CD4-positive, alpha-beta T cell treated with Interleukin-6 for 4 hours (primary cell): ENCODE measurements around the gene WNT5A.

ENCODE experiments used
- DNase-seq: peaks from one replicate; pipeline ENCODE4 v3.0.0-alpha.2; 2020; ENCODE audit warnings: mixed read lengths

WNT5A gene

GRCh38 chr3:55480911-55481743 lies 6.0 kb downstream of the WNT5A start:
- no peak for DNase-seq

DNA sequence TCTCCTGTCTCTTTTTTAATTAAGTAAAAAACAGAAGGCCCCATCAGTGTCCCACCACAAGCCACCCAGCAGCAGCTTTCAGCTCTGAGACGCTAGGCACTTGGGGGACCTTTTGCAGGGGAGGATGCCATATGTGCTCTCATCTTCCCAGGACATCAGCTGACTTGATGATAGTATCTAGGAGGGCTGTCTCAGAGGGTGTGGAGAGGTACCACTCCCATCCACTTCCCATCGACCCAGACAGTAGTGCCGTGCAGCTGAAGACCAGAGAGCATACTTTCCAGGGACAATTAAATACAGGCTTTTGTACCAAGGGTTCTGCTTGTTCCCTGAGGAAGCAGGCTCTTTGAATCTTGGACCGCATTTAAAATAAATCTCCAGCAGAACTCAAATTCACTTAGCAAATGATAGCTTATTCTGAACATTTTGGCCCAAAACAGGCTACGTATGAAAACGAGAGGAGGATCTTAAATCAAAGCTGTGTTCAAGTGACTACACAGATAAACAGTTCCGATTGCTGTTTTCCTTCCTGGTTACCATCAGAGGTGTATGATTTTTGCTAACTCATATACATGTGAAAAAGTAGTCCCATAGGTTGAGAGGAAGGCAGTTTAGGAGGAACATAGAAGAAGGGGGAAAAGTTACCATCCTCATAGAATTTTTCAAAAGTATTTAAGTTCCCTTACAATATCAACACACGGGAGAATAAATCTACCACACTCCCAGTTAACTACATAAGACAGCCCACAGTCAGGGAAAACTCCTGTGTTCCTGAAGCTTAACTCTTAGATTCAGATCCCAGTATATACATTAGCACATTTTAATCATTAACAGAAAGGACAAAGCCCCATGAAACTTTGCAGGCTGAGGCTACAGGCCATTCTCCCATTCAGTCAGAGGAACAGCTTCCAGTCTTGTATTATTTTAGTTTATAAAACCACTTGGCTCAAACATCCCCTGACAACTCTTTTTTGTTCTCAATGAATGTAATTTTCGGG lies 9.5 kb downstream of the WNT5A start:
- DNase-seq: no peak

GRCh38 chr3:55476515-55476914 lies 10.6 kb downstream of the WNT5A start:
- DNase-seq: no peak

DNA sequence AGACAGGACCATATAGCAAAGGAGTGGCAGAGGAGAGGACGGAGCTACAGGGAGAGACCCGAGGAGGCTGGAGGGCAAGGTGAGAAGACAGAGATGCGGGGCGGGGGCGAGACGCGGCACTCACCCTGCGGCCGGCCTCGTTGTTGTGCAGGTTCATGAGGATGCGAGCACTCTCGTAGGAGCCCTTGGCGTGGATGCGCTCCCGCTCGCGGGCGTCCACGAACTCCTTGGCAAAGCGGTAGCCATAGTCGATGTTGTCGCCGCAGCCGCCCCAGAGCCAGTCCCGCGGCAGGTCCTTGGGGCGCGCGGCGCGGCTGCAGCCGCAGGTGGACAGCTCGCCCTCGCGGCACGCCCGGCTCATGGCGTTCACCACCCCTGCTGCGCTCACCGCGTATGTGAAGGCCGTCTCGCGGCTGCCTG lies 12.9 kb downstream of the WNT5A start:
- no peak for DNase-seq

- no peak for DNase-seq
Observed at GRCh38 chr3:55473788-55474187, 13.3 kb downstream of the WNT5A start.

GRCh38 chr3:55471522-55472280 lies 15.4 kb downstream of the WNT5A start:
- no peak for DNase-seq

- no peak for DNase-seq
Observed at GRCh38 chr3:55471084-55471483, 16.0 kb downstream of the WNT5A start.

DNA sequence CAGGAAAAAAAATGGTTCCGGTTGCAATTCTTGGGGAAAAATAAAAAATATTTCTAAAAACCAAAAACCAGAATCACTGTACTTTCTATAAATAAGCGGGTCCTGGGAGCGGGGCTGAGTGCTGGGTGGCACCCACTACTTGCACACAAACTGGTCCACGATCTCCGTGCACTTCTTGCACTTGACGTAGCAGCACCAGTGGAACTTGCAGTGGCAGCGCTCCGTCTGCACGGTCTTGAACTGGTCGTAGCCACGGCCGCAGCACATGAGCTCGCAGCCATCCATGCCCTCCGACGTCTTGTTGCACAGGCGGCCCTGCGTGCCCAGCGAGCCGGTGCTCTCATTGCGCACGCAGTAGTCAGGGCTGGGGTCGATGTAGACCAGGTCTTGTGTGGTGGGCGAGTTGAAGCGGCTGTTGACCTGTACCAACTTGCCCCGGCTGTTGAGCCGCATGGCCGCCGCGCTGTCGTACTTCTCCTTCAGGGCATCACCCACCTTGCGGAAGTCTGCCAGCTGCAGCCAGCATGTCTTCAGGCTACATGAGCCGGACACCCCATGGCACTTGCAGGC lies 17.1 kb downstream of the WNT5A start:
- DNase-seq: no peak

DNA sequence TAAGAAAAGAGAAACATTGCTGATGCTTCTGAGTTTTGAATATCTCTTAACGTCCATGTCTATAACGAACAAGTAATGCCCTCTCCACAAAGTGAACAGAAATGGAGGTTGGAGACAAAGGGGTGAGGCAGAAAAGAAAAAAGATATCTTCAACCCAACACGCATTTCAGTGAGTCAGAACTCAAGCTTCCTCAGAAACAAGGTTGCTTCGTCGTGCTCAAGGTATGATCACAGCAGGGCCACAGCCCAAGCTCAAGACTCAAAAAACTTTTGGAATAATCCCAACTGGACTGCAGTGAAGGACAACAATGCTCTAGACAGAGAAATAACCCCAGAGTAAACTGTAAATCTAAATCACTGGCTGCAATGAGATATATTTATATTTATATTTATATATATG lies 18.9 kb downstream of the WNT5A start:
- DNase-seq: no peak

- no peak for DNase-seq
Observed at GRCh38 chr3:55467099-55467498, 20.0 kb downstream of the WNT5A start.

GRCh38 chr3:55466526-55466925 lies 20.6 kb downstream of the WNT5A start:
- DNase-seq: no peak

DNA sequence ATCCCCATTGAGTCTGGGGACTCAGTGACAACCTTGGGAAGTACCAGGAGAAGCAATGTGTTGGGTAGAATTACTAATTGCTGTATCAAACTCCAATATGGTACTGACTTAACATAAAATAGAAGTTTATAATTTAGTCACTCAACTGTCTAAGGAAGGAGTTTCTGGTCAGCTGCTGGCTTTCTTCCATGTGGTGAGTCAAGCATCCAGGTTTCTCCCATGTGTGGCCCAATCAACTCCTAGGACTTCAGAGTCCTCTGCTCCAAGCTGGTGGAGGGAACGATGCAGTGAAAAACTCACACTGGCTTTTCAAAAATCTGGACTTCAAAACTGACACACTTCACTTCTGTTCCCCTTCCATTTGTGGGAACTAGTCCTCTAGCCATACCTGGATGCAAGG lies 25.2 kb downstream of the WNT5A start:
- no peak for DNase-seq

- no peak for DNase-seq
Observed at GRCh38 chr3:55459838-55460237, 27.3 kb downstream of the WNT5A start.

- no peak for DNase-seq
Observed at GRCh38 chr3:55458181-55458790, 28.8 kb downstream of the WNT5A start.

GRCh38 chr3:55455915-55456314 lies 31.2 kb downstream of the WNT5A start:
- no peak for DNase-seq

DNA sequence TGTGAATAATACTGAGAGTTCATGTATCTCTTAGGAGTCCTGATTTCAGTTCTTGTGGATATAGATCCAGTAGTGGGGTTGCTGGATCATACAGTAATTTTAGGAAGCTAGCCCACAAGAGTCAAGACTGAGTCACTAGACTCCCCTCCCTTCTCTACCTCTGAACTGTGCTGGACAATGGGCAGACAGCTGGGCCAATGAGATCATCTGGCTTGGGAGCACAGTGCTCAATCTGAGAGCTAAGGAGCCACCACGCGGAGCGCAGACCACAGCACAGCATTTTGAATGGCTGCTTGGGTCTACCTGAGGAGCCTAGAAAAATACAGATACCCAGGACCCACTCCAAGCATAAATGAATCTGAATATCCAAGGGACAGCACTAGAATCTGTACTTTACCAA lies 32.5 kb downstream of the WNT5A start:
- no peak for DNase-seq

DNA sequence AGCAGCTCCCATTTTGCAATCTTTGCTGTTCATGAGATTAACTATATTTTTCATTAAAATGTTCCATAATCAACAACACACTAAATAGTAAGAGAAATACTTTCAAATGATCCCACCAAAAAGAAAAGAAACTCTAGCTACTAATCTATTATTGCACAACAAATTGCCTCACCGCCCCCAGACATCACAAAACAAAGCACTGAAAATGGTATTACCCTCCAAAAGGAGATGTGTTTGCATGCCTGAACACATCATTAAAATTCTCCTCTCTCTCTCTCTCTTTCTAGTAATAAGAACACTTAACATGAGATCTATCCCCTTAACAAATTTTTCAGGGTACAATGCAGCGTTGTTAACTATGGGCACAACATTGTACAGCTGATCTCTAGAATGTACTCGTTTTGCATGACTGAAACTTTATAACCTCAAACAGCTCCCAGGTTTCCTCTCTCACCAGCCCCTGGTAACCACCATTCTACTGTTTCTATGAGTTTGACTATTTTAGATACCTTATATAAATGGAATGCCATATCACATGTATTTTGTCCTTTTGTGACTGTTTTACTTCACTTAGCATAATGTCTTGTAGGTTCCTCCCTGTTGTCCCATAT lies 33.1 kb downstream of the WNT5A start:
- DNase-seq: no peak

- no peak for DNase-seq
Observed at GRCh38 chr3:55452886-55453285, 34.2 kb downstream of the WNT5A start.

GRCh38 chr3:55449527-55449926 lies 37.6 kb downstream of the WNT5A start:
- no peak for DNase-seq

- no peak for DNase-seq
Observed at GRCh38 chr3:55446850-55447249, 40.3 kb downstream of the WNT5A start.

- no peak for DNase-seq
Observed at GRCh38 chr3:55445551-55445950, 41.6 kb downstream of the WNT5A start.

- no peak for DNase-seq
Observed at GRCh38 chr3:55443346-55443745, 43.8 kb downstream of the WNT5A start.
